ENCODE results near the gene CARNS1.
A peak's percentile ranks its signal among the peaks of the same experiment; 100 is the strongest.
"Not testable (repeated sequence)": the region's sequence is repeated elsewhere in the genome, so short reads cannot be mapped to it uniquely, and the experiment has no call there.

CARNS1 gene

GRCh38 chr11:67427364-67427859 is 11.9 kb downstream of the CARNS1 start:
- not testable (repeated sequence) for DNase-seq (ENCODE audit: low read depth in 2 of 2)

- DNase-seq (ENCODE audit: low read depth in 2 of 2) = peak; percentile 94 to 99
Observed at GRCh38 chr11:67428052-67429001, 12.8 kb downstream of the CARNS1 start, which contains the start of gene RPS6KB2. Gene RPS6KB2 (plus strand): TSS chr11:67428494. CDS start chr11:67428546, 52 bp downstream.

DNA sequence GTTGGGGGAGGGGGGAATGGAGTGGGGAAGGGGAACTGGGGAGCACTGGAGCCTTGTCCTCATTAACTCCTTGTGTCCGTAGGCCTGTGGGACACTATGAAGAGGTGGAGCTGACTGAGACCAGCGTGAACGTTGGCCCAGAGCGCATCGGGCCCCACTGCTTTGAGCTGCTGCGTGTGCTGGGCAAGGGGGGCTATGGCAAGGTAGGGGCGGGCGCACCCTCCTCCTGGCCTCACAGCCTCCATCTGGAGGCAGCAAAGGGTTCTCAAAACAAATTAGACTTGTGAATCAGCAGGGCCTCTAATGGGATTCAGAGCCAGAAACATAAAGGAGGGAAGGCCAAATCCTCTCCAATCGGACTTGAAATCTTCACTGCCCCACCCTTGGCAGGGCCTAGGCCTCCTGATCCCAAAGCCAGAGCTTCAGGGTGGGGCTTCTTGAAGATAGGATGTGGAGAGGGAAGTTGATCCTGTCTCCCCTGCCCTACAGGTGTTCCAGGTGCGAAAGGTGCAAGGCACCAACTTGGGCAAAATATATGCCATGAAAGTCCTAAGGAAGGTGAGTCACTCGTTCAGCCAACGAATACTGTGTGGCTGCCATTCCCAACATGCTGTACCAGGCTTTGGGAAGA is 13.7 kb downstream of the CARNS1 start:
- DNase-seq (ENCODE audit: low read depth in 2 of 2) = no peak

GRCh38 chr11:67429722-67430121 is 14.2 kb downstream of the CARNS1 start:
- DNase-seq (ENCODE audit: low read depth in 2 of 2) = no peak

- no peak for DNase-seq (ENCODE audit: low read depth in 2 of 2)
Observed at GRCh38 chr11:67431346-67432249, 16.1 kb downstream of the CARNS1 start.

DNA sequence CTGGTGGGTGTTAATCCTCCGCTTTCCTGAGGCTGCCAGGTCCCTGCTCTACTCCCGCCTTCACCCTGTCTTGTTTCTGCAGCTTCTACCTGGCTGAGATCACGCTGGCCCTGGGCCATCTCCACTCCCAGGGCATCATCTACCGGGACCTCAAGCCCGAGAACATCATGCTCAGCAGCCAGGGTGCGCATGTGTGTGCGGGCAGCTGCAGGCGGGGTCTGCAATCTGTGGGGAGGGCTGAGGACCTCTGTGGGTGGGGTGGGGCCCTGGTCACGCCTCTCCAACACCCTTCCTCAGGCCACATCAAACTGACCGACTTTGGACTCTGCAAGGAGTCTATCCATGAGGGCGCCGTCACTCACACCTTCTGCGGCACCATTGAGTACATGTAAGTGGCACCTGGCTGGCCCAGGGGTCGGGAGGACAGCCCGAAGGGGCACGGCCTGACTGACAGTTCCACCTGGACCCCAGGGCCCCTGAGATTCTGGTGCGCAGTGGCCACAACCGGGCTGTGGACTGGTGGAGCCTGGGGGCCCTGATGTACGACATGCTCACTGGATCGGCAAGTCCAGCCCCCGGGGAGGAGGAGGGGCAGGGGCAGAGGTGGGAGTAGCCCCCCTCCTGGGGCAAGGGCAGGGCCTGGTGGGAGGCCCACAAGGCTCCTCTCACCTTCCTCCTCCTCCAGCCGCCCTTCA is 17.3 kb downstream of the CARNS1 start:
- no peak for DNase-seq (ENCODE audit: low read depth in 2 of 2)

DNA sequence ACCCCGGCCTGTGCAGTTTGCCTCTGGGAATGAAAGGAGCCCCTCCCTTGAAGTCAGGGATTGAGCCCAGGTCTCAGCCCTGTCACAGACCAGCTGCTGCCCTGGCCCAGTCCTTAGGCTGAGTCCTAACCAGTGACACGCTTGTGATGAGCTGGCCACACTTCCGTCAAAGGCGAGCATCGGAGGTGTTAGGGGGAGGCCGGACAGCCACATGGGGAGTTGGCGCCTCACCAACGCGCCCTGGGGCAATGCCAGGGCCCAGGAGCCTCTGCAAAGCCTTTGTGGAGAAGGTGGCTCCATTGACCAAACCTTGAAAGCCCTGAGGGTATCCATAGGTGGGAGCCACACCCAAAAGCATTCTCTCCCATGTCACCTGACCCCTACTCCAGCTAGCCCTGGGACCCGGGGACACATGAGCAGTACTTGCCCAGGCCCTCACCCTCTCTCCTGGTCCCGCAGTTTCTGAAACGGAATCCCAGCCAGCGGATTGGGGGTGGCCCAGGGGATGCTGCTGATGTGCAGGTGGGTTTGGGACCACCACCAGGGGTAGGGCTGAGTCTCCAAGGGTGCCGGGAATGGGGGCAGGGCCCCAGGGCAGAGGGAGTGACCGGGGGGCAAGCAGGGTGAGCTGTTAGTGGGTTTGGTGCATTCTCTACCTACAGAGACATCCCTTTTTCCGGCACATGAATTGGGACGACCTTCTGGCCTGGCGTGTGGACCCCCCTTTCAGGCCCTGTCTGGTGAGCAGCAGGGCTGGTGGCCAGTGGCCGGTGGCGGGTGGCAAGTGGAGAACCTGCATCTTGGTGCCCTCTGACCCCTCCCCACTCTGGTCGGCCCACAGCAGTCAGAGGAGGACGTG is 18.3 kb downstream of the CARNS1 start:
- no peak for DNase-seq (ENCODE audit: low read depth in 2 of 2)

DNA sequence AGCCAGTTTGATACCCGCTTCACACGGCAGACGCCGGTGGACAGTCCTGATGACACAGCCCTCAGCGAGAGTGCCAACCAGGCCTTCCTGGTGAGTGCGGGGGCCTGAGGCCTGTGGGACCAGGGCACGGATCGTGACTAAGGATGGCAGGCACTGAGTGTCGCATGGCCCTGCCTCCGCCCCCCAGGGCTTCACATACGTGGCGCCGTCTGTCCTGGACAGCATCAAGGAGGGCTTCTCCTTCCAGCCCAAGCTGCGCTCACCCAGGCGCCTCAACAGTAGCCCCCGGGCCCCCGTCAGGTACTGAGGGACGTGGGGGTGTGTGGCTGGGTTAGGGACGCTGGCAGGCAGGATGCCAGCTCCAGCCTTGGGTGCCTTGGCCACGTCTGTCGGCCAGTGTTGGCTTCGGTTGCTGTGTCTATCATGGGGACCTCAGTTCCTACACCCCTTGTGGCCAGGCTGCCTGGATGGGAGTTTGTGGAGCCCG is 19.0 kb downstream of the CARNS1 start:
- no peak for DNase-seq (ENCODE audit: low read depth in 2 of 2)

DNA sequence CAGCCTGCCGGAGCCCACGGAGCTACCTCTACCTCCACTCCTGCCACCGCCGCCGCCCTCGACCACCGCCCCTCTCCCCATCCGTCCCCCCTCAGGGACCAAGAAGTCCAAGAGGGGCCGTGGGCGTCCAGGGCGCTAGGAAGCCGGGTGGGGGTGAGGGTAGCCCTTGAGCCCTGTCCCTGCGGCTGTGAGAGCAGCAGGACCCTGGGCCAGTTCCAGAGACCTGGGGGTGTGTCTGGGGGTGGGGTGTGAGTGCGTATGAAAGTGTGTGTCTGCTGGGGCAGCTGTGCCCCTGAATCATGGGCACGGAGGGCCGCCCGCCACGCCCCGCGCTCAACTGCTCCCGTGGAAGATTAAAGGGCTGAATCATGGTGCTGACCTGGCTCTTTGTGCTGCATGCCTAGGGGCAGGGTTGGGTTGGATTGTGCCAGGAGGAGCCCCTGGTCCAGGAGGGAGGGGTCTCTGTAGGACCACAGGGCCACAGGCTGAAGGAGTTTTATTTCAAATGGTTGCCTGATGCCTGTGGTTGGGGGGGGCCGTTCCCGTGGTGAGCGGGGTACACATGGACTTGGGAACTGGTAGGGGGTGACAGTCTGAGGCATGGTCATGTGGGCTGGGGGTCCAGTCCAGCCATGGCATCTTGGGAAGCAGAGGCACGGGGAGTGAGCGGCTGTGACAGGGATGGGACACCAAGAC is 19.7 kb downstream of the CARNS1 start:
- no peak for DNase-seq (ENCODE audit: low read depth in 2 of 2)

GRCh38 chr11:67435727-67436458 is 20.4 kb downstream of the CARNS1 start:
- no peak for DNase-seq (ENCODE audit: low read depth in 2 of 2)

DNA sequence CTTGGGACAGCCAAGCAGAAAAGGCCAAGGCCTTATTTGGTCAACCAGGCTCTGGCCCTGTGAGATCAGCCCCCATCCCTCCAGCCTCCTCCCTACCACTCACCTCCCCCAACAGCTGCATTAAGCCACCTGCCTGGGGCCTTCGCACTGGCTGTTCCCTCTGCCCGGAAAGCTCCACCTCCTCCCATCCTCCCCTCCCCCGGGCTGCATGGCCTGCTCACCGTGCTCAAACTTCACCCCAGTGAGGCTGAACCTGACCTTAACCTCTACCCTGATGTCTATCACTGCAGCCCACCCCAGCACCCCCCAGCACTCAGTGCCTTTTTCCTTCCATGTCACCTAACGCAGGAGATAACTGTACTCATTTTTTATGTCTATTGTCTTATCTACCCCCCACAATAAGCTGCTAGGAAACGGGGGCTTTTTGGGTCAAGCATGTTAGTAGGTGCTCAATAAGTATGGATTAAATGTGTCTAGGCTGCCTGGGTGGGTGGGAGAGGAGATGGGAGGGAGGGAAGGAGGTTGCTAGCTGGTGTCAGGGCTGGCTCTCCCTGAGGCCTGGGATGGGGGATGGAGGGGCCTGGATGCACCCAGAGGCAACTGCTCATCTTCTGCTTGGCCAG is 21.1 kb downstream of the CARNS1 start:
- peak in 1 of 2 donors; percentile 47 for DNase-seq (ENCODE audit: low read depth in 2 of 2)

- DNase-seq (ENCODE audit: low read depth in 2 of 2) = peak; percentile 43 to 63
Observed at GRCh38 chr11:67437082-67437808, 21.8 kb downstream of the CARNS1 start, which contains the start of gene PTPRCAP. Gene PTPRCAP (minus strand): TSS chr11:67437682. CDS start chr11:67437619, 63 bp downstream.

GRCh38 chr11:67437809-67438157 is 22.3 kb downstream of the CARNS1 start:
- no peak for DNase-seq (ENCODE audit: low read depth in 2 of 2)

- DNase-seq (ENCODE audit: low read depth in 2 of 2) = peak; percentile 45 to 53
Observed at GRCh38 chr11:67438158-67438902, 22.9 kb downstream of the CARNS1 start.

DNA sequence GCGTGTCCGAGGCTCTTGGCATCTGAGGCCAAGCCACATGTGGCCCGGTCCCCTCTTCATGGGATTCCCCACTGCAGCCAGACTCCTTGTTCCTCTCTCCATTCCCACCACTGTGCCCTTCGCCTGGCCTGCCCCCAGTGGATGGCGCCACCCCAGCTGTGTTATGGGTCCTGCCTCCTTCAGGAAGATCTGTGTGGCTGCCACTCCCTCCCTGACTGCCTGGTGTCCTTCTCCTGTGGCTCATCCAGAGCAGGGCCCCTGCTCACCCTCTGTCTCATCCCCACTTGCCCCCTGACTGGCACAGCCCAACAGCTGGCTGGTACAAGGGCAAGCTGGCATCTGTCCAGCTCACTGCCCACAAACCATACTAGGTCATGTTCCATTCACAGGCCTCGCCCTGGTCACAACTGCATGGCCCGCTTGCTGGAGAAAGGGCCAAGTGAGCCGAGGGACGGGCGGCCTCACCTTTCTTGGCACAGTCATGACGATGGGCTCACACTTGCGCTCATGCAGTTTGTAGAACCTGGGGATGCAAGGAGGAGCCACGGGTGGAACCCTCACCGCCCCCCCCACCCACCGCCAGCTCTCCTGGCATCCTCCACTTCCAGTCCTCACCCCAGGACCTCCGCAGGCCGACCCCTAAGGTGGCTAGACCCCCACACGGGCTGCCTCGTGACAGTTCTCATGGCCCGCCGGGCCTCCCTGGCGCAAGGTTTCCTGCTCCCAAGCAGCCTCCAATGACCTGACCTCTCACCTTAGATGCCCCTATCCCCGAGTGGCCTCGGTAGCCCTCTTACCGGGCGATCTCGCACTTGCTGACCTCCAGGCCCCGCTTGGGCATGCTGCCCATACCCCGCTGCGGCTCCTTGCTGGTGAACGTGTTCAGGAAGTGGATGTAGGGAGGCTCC is 24.1 kb downstream of the CARNS1 start:
- no peak for DNase-seq (ENCODE audit: low read depth in 2 of 2)
